GM12891 (cell line): ENCODE data around the gene GPC6.

ENCODE experiments used
- DNase-seq: peaks from one replicate; pipeline ENCODE4 v3.0.0; 2011; ENCODE audit warnings: low spot score; ENCODE audit not compliant: insufficient read length
- FAIRE-seq: peaks from 2 replicates; lab custom pipeline; 2011; peaks lifted over from hg19 to GRCh38; lab: Jason Lieb, UNC
- PAX5 ChIP-seq: IDR thresholded peaks from 2 replicates; pipeline ENCODE4 v1.6.1; 2011; ENCODE audit warnings: low read length, moderate library complexity, mild to moderate bottlenecking; ENCODE audit not compliant: insufficient read depth, severe bottlenecking
- POLR2A ChIP-seq: IDR thresholded peaks from 2 replicates; pipeline ENCODE4 v1.6.1; 2011; ENCODE audit warnings: low read depth, low read length, control low read depth
- POLR2AphosphoS5 ChIP-seq: IDR thresholded peaks from 2 replicates; pipeline ENCODE4 v1.6.1; 2011; ENCODE audit warnings: low read depth, low read length, control low read depth
- POU2F2 ChIP-seq: IDR thresholded peaks from 2 replicates; pipeline ENCODE4 v1.6.1; 2011; ENCODE audit warnings: low read depth, mild to moderate bottlenecking, control low read depth, low read length, moderate library complexity
- SPI1 ChIP-seq: IDR thresholded peaks from 2 replicates; pipeline ENCODE4 v1.6.1; 2011; ENCODE audit warnings: low read depth, low read length, control low read depth
- TAF1 ChIP-seq: IDR thresholded peaks from 2 replicates; pipeline ENCODE4 v1.6.1; 2011; ENCODE audit warnings: low read depth, low read length, control low read depth

Gene GPC6

GRCh38 chr13:93727211-93728141, 500.9 kb downstream of the GPC6 start:
- FAIRE-seq (no peak), DNase-seq (no peak)
- no peak for TF ChIP-seq PAX5
- no peak for TF ChIP-seq POLR2A
- no peak for TF ChIP-seq POU2F2
- TF ChIP-seq TAF1: no peak
- no peak for TF ChIP-seq SPI1
- no peak for TF ChIP-seq POLR2AphosphoS5

GRCh38 chr13:93729383-93729782, 502.8 kb downstream of the GPC6 start:
- FAIRE-seq (no peak), DNase-seq (no peak)
- TF ChIP-seq SPI1 (no peak), TAF1 (no peak), POLR2AphosphoS5 (no peak), POLR2A (no peak), POU2F2 (no peak), PAX5 (no peak)

DNA sequence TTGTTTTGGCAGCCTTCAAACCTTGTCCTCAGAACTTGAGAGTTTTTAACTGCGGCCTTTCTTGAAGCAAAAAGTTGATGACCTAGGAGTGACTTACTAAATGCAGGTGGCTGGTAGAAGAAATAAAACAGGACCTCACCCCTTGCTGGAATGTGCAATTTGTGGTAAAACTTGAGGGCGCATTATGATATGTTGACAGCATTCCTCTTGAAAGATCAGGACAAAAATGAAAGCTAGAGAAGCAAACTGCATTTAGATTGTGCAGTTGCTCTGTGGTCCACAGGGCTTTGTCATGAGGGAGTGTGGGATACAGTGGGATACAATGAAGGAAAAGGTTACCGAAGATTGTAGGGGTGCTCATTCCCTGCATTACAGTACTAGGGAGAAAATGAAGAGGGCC, 504.2 kb downstream of the GPC6 start:
- no peak for FAIRE-seq
- no peak for TF ChIP-seq TAF1
- TF ChIP-seq POLR2A: no peak
- TF ChIP-seq PAX5: no peak
- no peak for TF ChIP-seq POLR2AphosphoS5
- no peak for TF ChIP-seq POU2F2
- no peak for TF ChIP-seq SPI1
- DNase-seq: no peak

GRCh38 chr13:93732186-93732585, 505.6 kb downstream of the GPC6 start:
- no peak for TF ChIP-seq TAF1
- TF ChIP-seq PAX5: no peak
- no peak for TF ChIP-seq POLR2AphosphoS5
- no peak for TF ChIP-seq POU2F2
- no peak for TF ChIP-seq SPI1
- no peak for TF ChIP-seq POLR2A
- DNase-seq (no peak), FAIRE-seq (no peak)

GRCh38 chr13:93736081-93736480, 509.5 kb downstream of the GPC6 start:
- DNase-seq (no peak), FAIRE-seq (no peak)
- TF ChIP-seq TAF1: no peak
- TF ChIP-seq SPI1: no peak
- TF ChIP-seq PAX5: no peak
- no peak for TF ChIP-seq POLR2AphosphoS5
- TF ChIP-seq POLR2A: no peak
- no peak for TF ChIP-seq POU2F2

- FAIRE-seq (no peak), DNase-seq (no peak)
- no peak for TF ChIP-seq PAX5
Observed at GRCh38 chr13:93736909-93737308, 510.3 kb downstream of the GPC6 start.

GRCh38 chr13:93740334-93740733, 513.7 kb downstream of the GPC6 start:
- DNase-seq (no peak), FAIRE-seq (no peak)

DNA sequence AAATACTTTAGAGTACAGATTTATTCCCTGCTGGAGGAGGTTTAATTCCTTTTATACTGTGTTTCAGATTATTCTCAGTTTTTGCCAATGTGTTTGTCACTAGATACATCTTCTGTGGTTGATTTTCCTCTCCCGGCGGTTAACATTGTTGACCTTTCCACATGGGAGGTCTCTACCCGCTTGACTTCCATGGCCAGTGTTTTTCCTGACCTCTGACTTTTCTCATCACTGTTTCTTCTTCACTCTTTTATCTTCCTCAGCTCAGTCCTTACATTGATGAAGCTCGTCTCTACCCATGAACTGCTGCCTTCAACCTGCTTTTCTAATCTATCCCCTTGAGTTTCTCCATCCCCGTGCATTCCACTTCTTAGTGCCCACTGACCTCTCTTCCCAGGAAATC, 517.4 kb downstream of the GPC6 start:
- no peak for FAIRE-seq
- TF ChIP-seq SPI1 (no peak), POLR2AphosphoS5 (no peak), POLR2A (no peak), POU2F2 (no peak), PAX5 (no peak), TAF1 (no peak)
- no peak for DNase-seq

More at GRCh38 chr13:93740334-93740733, 513.7 kb downstream of the GPC6 start:
- TF ChIP-seq POLR2A (no peak), POU2F2 (no peak), TAF1 (no peak), POLR2AphosphoS5 (no peak), PAX5 (no peak), SPI1 (no peak)

DNA sequence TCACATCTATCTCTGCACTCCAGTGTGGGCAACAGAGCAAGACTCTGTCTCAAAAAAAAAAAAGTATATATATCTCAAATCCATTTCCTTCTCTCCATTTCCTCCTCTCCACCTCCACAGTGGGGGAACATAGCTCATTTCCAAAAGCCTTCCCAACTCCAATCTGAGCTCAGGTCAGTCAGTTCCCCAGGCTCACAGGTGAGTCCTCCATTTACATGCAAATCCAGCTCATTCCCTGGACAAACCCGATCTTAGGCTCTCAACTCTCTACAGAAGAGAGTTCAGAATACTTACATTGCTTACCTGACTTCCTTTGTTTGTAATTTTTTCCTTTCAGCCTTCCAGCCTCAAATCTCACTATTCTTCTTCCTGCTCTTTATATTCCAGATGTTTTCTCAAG, 518.3 kb downstream of the GPC6 start:
- DNase-seq (no peak), FAIRE-seq (no peak)
- TF ChIP-seq POU2F2 (no peak), TAF1 (no peak), POLR2A (no peak), POLR2AphosphoS5 (no peak), SPI1 (no peak)

DNA sequence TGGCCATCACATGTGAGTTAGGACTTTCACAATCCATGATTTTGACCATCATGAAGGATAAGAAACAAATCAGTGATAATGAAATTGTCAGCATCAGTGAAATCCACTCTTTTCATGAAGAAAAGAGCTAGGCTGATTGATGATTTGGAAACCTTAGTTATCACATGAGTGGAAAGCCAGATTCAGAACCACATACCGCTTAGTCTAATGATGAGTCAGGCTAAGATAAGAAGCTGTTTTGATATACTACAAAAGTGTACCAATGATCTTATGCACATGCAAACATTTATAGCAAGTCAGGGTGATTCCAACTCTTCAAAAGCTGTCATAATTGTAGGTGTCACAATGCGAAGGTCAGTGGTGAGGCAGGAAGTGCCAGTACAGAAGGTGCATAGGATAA, 519.3 kb downstream of the GPC6 start:
- no peak for DNase-seq
- TF ChIP-seq POU2F2 (no peak), PAX5 (no peak), POLR2AphosphoS5 (no peak), TAF1 (no peak), POLR2A (no peak), SPI1 (no peak)
- FAIRE-seq: no peak
